Raji (cell line): Measurements from ENCODE around the gene BCAP31.

Experiments
- POLR2A ChIP-seq: IDR thresholded peaks from 2 replicates; pipeline ENCODE4 v1.6.1; 2011; ENCODE audit warnings: low read depth, low read length, control low read depth; ENCODE audit not compliant: insufficient read depth

The BCAP31 gene

DNA sequence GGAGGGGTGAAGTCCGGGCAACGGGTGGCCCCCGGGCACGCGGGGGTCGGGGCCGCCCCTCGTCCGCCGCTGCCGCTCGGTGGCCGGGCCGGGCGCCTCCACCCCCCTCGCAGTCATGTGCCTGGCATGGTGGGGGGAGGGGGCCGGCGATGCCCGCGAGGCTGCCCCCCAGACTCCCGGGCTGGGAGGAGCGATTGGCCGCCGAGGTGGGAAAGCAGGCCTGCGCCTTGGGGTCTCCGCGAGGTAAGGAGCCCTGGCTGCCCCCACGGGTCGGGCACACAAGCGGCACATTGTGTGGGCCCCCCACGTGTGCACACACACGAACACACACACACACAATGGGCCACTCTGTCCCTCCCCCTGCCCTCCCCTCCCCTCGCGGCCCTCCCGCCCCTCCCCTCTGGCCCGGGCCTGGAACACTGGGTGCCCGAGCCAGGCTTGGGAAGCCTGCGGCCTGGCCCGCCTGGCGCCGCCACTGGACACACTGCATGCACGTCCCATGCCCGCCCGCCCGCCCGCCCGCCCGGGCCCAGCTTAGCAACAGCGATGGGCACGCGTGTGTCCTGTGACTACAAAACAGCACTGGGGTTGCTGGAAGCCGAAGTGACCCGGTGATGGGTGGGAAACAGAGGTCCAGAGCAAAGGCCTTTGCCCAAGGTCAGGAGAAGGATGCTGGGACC, 35.1 kb downstream of the BCAP31 start:
- TF ChIP-seq POLR2A = no peak

- no peak for TF ChIP-seq POLR2A
Observed at GRCh38 chrX:153688506-153688905, 35.7 kb downstream of the BCAP31 start.

DNA sequence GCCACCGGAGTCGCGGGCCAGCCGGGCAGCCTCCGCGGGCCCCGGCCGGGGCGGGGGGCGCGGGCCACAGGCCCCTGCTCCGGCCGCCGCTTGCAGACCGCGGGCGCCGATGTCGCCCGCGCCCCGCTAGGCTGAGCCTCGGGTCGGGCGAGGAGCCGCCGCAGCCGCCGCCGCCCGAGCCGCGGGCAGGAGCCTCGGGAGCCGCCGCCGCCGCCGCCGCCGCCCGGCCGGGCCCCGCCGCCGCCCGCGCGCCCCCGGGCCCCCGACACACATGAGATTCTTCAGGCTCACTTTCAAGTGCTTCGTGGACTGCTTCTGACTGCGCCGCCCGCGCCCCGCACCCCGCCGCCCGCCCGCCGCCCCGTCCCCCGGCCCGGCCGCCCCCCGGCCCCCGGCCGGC, 36.1 kb downstream of the BCAP31 start:
- TF ChIP-seq POLR2A = no peak

DNA sequence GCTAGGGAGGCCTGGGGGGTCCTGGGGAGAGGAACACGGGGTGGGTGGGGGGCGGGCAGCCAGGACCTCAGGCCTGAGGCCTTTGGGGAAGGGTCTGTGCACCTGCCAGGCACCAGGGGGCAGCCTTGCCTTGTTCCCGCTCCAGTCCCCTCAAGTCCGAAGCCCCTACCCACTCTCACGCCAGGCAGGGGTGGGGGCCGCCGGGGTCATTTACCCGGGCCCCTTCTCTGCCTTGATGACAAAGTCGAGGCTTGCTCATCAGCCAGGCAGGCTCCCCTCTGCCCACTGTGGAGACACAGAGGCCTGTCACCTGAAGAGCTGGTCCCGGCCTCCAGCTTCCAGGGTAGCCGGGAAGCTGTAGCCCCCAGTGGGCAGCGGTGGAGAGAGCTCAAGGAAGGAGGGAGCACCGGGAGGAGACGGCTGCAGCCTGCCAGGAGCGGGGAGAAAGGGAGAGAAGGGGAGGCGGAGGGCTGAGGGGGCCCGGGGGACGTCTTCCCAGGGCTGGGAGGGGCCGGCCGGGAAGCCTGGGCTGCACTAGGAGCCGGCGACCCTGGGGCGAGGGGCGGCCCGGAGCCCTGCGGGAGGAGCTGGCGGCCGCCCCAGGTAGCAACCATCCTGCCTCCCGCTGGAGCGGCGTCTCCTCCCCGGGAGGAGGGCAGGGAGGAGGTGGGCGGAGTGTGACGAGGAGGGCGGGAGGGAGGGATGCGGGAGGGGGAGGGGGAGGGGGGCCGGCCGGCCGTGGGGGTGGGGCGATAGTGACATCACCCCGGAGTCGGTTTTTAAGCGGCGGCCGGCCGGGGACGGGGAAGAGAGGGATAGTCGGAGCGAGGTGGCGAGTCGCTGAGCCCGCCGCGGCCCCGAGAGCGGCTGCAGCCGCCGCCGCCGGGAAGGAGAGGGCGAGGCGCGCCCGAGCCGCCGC, 36.8 kb downstream of the BCAP31 start, which contains the start of gene SLC6A8:
SLC6A8 (plus strand) TSS at position 806 of the 919 bp plus-strand sequence. CDS start 649 bp downstream, outside the sequence.
- TF ChIP-seq POLR2A = no peak

- TF ChIP-seq POLR2A = no peak
Observed at GRCh38 chrX:153686711-153687110, 37.5 kb downstream of the BCAP31 start.

GRCh38 chrX:153685751-153686696, 38.2 kb downstream of the BCAP31 start:
- TF ChIP-seq POLR2A = no peak

- TF ChIP-seq POLR2A = no peak
Observed at GRCh38 chrX:153685156-153685536, 39.0 kb downstream of the BCAP31 start.

- TF ChIP-seq POLR2A = no peak
Observed at GRCh38 chrX:153684467-153685155, 39.6 kb downstream of the BCAP31 start.

GRCh38 chrX:153681175-153681574, 43.0 kb downstream of the BCAP31 start:
- TF ChIP-seq POLR2A = no peak

- TF ChIP-seq POLR2A = no peak
Observed at GRCh38 chrX:153674219-153674851, 49.9 kb downstream of the BCAP31 start.

DNA sequence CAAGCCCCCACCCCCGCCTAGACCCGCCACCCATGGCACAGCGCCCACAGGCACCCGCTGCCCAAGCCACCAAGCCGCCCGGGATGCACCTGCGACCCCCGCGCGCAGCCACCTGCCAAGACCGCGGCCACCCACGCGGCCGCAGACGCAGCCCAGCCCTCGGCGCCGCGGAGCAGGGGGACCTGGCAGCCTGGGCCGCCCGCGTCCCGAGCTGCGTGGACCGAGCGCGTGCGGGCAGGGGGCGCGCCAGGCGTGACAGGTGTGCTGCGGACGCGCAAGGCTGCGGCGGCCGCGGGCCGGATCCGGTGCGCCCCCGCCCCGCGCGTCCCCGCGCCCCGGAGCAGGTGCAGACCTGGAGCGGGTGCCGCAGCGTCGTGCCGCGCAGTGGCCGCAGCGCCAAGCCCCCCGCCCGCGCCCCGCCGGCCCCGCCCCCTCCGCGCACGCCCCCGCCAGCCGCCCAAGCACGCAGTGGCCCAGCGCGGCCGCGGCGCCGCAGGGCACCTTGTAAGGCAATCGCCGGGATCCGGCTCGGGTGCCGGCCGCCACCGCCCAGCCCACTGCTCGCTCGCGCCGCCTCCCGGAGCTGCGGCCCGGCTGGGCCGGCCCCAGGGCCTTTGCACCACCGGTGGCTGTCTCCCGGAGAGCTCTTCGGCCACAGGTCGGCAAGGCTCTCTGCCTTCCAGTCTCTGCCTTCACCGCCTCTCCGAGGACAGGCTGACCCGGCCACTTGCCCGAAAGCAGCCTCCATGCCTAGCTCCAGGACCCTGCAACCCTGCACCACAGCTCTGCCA, 50.6 kb downstream of the BCAP31 start, which contains the start of gene PNCK:
PNCK (minus strand) TSS at position 386 of the 791 bp plus-strand sequence. CDS start 737 bp downstream, outside the sequence.
- TF ChIP-seq POLR2A = no peak

- TF ChIP-seq POLR2A = no peak
Observed at GRCh38 chrX:153672531-153673427, 51.4 kb downstream of the BCAP31 start.
